Activated effector memory CD4-positive, alpha-beta T cell treated with Interleukin-2 at 50 U/mL for 16 hours (primary cell): ENCODE results near the gene URB2.
"Not testable (repeated sequence)": the region's sequence is repeated elsewhere in the genome, so short reads cannot be mapped to it uniquely, and the experiment has no call there.

Experiments
- DNase-seq: peaks from one replicate; pipeline ENCODE4 v3.0.0-alpha.2; 2020

Gene URB2

GRCh38 chr1:229696385-229696784 lies 70.3 kb downstream of the URB2 start:
- DNase-seq: no peak

GRCh38 chr1:229699613-229700267 lies 73.7 kb downstream of the URB2 start:
- DNase-seq: no peak

- no peak for DNase-seq
These were observed 78.1 kb downstream of the URB2 start for GRCh38 chr1:229704157-229704556.

- DNase-seq: not testable (repeated sequence)
These were observed 79.1 kb downstream of the URB2 start for GRCh38 chr1:229705152-229705551.

GRCh38 chr1:229707127-229707526 lies 81.1 kb downstream of the URB2 start:
- not testable (repeated sequence) for DNase-seq

GRCh38 chr1:229709500-229710013 lies 83.5 kb downstream of the URB2 start:
- DNase-seq: no peak
